ENCODE data around the gene METTL9. TPM values are rescaled to one million over a fixed set of nuclear protein-coding genes. Genes with fewer than 3 reads are reported as not detected.
A peak's percentile ranks its signal among the peaks of the same experiment; 100 is the strongest.

Gene METTL9
- total and polyA plus RNA-seq, 9 of the 15 experiments (the other 6 are each of a cell fraction or from before 2014, with no cell fraction given), result 12.2 to 107 (median 79.1) TPM

GRCh38 chr16:21685034-21685455 lies 85.7 kb downstream of the METTL9 start:
- ChIA-PET CTCF (ENCODE audit: low intra/inter-chr PET ratio) (no interaction called here), POLR2A (no interaction called here)
- H3K4me2 ChIP-seq (ENCODE audit: insufficient read depth, low read length), result no peak overlapping the region
- H3K27ac ChIP-seq (ENCODE audit: extremely low read depth, low read depth, low read length), result no peak overlapping the region
- no TSS peak for BruUV-seq (replicated peaks)
- no peaks in the 10 kb centered on the region for H3K36me3 ChIP-seq (ENCODE audit: control insufficient read depth, insufficient read depth, low read length)
- H3K9me3 ChIP-seq (replicated peaks; ENCODE audit: control insufficient read depth, insufficient read depth, low read depth, low read length), result no peaks in the 10 kb centered on the region
- no peaks in the 10 kb centered on the region for H3K9me1 ChIP-seq (ENCODE audit: control insufficient read depth, insufficient read depth, low read length)
- no peak overlapping the region for H3K4me3 ChIP-seq
- in situ Hi-C loops (cut with MboI), result no loop called here
- intact Hi-C loops (cut with micrococcal nuclease), result no loop called here
- no peak overlapping the region for H2AFZ ChIP-seq (ENCODE audit: low read depth, low read length)
- ATAC-seq (peak; percentile 61; the same call in 2 of the 3 replicates), DNase-seq (ENCODE audit: extremely low read depth in 1 of 4, low spot score in 3 of 4) (peak; percentile 26 to 46 (median 36)), FAIRE-seq (no peak)
- H3K9ac ChIP-seq (ENCODE audit: insufficient read depth in 1 of 2, low read depth in 2 of 2, low read length in 2 of 2), result no peak overlapping the region
- H3K27me3 ChIP-seq (ENCODE audit: control insufficient read depth in 2 of 2, insufficient read depth in 2 of 2, low read length in 2 of 2), result peaks cover 0 to 4% of the 10 kb centered on the region in 2 experiments; a peak in 2 of 5 replicates
- H4K20me1 ChIP-seq (replicated peaks; ENCODE audit: control insufficient read depth, insufficient read depth, low read length), result no peaks in the 10 kb centered on the region; the same call in 1 of the 2 replicates
- H3K4me1 ChIP-seq (replicated peaks in 1 of 2; ENCODE audit: control insufficient read depth in 2 of 2, insufficient read depth in 2 of 2, low read length in 2 of 2), result no peaks in the 10 kb centered on the region; a peak in 1 of 5 replicates
- WGBS (ENCODE audit: insufficient coverage, low coverage, missing lambda C conversion rate), result 19% methylated on average over 13 of the region's 14 CpGs
- H3K79me2 ChIP-seq (ENCODE audit: control insufficient read depth, insufficient read depth, low read length), result no peaks in the 10 kb centered on the region
- TF ChIP-seq MBD2 (IDR thresholded peaks at IDR 0.05; ENCODE audit: borderline replicate concordance, low read depth) (no peak), BCOR (IDR thresholded peaks at IDR 0.05) (no peak), ELK3 (CRISPR knock-in tag; IDR thresholded peaks at IDR 0.05) (no peak), MED1 (CRISPR knock-in tag; IDR thresholded peaks at IDR 0.05; ENCODE audit: borderline replicate concordance) (no peak), BRD4 (IDR thresholded peaks at IDR 0.05) (no peak), U2AF2 (optimal IDR thresholded peaks at IDR 0.05; ENCODE audit: low read depth, low read length) (no peak), RB1 (IDR thresholded peaks at IDR 0.05; ENCODE audit: low read depth) (no peak), ZNF12 (CRISPR knock-in tag; IDR thresholded peaks at IDR 0.05) (no peak), NFIC (IDR thresholded peaks at IDR 0.05) (no peak), NR4A1 (CRISPR knock-in tag; IDR thresholded peaks at IDR 0.05) (no peak), NR4A1 (tag; IDR thresholded peaks at IDR 0.05) (no peak), XRCC5 (IDR thresholded peaks at IDR 0.05; ENCODE audit: low read depth, low read length) (no peak), SMARCB1 (IDR thresholded peaks at IDR 0.05; ENCODE audit: insufficient read length, low read depth) (no peak), CAMTA2 (CRISPR knock-in tag; conservative IDR thresholded peaks at IDR 0.05) (no peak), EZH2 (IDR thresholded peaks at IDR 0.05; ENCODE audit: borderline replicate concordance, low read depth, low read length) (no peak), SIN3A (IDR thresholded peaks at IDR 0.05; ENCODE audit: borderline replicate concordance in 2 of 2, control insufficient read depth in 1 of 2, low read depth in 2 of 2, low read length in 2 of 2) (peak in 1 of 2 experiments; percentile 42; a peak in 1 of 4 replicates), ZKSCAN1 (IDR thresholded peaks at IDR 0.05; ENCODE audit: low read depth, low read length) (no peak)
- TF ChIP-seq, protein P1, sequence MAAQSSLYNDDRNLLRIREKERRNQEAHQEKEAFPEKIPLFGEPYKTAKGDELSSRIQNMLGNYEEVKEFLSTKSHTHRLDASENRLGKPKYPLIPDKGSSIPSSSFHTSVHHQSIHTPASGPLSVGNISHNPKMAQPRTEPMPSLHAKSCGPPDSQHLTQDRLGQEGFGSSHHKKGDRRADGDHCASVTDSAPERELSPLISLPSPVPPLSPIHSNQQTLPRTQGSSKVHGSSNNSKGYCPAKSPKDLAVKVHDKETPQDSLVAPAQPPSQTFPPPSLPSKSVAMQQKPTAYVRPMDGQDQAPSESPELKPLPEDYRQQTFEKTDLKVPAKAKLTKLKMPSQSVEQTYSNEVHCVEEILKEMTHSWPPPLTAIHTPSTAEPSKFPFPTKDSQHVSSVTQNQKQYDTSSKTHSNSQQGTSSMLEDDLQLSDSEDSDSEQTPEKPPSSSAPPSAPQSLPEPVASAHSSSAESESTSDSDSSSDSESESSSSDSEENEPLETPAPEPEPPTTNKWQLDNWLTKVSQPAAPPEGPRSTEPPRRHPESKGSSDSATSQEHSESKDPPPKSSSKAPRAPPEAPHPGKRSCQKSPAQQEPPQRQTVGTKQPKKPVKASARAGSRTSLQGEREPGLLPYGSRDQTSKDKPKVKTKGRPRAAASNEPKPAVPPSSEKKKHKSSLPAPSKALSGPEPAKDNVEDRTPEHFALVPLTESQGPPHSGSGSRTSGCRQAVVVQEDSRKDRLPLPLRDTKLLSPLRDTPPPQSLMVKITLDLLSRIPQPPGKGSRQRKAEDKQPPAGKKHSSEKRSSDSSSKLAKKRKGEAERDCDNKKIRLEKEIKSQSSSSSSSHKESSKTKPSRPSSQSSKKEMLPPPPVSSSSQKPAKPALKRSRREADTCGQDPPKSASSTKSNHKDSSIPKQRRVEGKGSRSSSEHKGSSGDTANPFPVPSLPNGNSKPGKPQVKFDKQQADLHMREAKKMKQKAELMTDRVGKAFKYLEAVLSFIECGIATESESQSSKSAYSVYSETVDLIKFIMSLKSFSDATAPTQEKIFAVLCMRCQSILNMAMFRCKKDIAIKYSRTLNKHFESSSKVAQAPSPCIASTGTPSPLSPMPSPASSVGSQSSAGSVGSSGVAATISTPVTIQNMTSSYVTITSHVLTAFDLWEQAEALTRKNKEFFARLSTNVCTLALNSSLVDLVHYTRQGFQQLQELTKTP (IDR thresholded peaks at IDR 0.05; ENCODE audit: low read depth in 1 of 2, partially characterized antibody in 2 of 2), result peak in 1 of 2 experiments; percentile 64

Measured in K562 (cell line).